IMR-90 (cell line): Measurements from ENCODE around the gene LIMS3.
"Not testable (repeated sequence)": the region's sequence is repeated elsewhere in the genome, so short reads cannot be mapped to it uniquely, and the experiment has no call there.

Source experiments
- BHLHE40 ChIP-seq: fragments of 150-350 bp; IDR thresholded peaks from 2 replicates; pipeline ENCODE4 v1.6.1; 2016; ENCODE audit warnings: mild to moderate bottlenecking, low read depth, low read length
- SMC3 ChIP-seq: fragments of 150-350 bp; IDR thresholded peaks from 2 replicates; pipeline ENCODE4 v1.6.1; 2016; ENCODE audit warnings: low read depth, mild to moderate bottlenecking, antibody characterized with exemption, low read length, moderate library complexity
- TF ChIP-seq, protein P1 (sequence below): conservative IDR thresholded peaks from 2 replicates; pipeline ENCODE4 v1.5.1; 2012; ENCODE audit warnings: mild to moderate bottlenecking, low read depth, low read length, improper control_type of control experiment

DNA sequence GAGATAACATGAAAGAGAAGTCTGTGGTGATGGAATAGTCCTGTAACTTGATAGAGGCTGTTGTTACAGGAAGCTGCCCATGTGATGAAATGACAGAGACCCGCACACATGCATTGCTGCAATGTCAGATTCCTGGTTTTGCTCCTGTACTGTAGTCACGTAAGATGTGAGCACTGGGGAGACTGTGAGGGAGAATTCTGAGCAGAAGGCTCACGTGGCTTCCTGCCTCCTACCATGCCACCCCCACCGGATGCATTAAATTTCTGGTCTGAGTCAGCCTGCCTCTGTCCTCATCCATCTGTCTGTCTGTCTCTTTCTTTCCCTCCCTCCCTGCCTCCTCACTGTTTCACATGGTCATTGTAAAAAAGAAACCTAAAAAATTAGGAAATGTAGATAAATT lies 2.3 kb upstream of the LIMS3 start:
- not testable (repeated sequence) for TF ChIP-seq SMC3, BHLHE40
- TF ChIP-seq, protein P1, sequence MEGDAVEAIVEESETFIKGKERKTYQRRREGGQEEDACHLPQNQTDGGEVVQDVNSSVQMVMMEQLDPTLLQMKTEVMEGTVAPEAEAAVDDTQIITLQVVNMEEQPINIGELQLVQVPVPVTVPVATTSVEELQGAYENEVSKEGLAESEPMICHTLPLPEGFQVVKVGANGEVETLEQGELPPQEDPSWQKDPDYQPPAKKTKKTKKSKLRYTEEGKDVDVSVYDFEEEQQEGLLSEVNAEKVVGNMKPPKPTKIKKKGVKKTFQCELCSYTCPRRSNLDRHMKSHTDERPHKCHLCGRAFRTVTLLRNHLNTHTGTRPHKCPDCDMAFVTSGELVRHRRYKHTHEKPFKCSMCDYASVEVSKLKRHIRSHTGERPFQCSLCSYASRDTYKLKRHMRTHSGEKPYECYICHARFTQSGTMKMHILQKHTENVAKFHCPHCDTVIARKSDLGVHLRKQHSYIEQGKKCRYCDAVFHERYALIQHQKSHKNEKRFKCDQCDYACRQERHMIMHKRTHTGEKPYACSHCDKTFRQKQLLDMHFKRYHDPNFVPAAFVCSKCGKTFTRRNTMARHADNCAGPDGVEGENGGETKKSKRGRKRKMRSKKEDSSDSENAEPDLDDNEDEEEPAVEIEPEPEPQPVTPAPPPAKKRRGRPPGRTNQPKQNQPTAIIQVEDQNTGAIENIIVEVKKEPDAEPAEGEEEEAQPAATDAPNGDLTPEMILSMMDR, result not testable (repeated sequence)
